Measurements from ENCODE around the gene SLAMF9.

SLAMF9 gene

GRCh38 chr1:159992161-159992560, 38.1 kb upstream of the SLAMF9 start:
- no peak overlapping the region for H3K4me3 ChIP-seq (ENCODE audit: control insufficient read depth, low read depth, low read length)
- DNase-seq (ENCODE audit: low read depth): no peak
- TF ChIP-seq, protein P1, sequence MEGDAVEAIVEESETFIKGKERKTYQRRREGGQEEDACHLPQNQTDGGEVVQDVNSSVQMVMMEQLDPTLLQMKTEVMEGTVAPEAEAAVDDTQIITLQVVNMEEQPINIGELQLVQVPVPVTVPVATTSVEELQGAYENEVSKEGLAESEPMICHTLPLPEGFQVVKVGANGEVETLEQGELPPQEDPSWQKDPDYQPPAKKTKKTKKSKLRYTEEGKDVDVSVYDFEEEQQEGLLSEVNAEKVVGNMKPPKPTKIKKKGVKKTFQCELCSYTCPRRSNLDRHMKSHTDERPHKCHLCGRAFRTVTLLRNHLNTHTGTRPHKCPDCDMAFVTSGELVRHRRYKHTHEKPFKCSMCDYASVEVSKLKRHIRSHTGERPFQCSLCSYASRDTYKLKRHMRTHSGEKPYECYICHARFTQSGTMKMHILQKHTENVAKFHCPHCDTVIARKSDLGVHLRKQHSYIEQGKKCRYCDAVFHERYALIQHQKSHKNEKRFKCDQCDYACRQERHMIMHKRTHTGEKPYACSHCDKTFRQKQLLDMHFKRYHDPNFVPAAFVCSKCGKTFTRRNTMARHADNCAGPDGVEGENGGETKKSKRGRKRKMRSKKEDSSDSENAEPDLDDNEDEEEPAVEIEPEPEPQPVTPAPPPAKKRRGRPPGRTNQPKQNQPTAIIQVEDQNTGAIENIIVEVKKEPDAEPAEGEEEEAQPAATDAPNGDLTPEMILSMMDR (conservative IDR thresholded peaks at IDR 0.05; ENCODE audit: control insufficient read depth, insufficient read depth, low read depth, low read length): no peak

DNA sequence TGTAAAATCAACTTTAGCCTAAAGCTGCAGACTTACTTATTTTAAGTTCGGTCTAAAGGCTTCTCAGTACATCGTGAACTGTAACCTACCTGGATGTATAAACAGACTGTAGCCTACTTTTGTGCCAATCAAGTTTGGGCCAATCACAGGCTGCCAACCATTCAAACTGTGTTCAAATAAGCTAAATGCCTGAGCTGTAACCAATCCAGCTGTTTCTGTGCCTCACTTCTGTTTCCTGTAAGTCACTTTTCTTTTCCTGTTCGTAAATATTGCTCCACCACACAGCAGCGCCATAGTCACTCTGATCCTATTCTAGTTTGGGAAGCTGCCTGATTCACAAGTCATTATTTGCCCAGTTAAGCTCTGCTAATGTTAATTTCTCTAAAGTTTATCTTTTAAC, 37.5 kb upstream of the SLAMF9 start:
- H3K4me3 ChIP-seq (ENCODE audit: control insufficient read depth, low read depth, low read length): no peak overlapping the region
- DNase-seq (ENCODE audit: low read depth): peak; percentile 20
- TF ChIP-seq, protein P1 (conservative IDR thresholded peaks at IDR 0.05; ENCODE audit: control insufficient read depth, insufficient read depth, low read depth, low read length): no peak

DNA sequence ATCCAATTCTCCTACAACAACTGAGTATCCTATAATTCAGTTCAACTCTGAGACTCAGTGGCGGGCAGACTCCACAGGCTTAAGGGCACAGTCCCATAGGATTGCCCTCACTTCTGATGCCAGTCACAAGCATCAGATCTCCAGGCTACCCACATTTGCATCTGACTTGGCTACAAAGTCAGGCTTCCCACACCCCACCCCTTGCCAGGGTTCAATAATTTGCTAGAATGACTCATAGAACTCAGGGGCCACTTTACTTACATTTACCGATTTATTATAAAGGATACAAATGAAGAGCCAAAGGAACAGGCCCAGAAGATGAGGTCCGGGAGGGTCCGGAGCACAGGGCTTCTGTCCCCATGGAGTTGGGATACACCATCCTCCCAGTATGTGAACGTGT, 36.0 kb upstream of the SLAMF9 start:
- H3K4me3 ChIP-seq (ENCODE audit: control insufficient read depth, low read depth, low read length): no peak overlapping the region
- TF ChIP-seq, protein P1 (conservative IDR thresholded peaks at IDR 0.05; ENCODE audit: control insufficient read depth, insufficient read depth, low read depth, low read length): no peak
- DNase-seq (ENCODE audit: low read depth): no peak

DNA sequence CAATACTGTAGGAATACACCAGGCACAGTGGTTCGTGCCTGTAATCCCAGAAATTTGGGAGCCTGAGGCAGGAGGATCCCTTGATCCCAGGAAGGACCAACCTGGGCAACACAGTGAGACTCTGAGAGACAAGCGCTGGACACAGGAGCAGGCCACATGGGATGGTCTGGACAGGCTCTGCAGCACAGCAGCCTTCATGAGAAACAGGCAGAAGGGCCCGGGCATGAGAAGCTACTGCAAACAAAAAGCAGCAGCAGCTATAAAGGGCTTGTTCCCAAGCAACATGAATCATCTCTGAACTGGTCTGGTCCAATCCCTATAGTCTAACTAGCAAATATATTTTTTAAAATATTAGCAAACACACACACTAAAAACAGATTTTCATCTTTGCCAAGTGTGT, 35.5 kb upstream of the SLAMF9 start:
- DNase-seq (ENCODE audit: low read depth): no peak
- H3K4me3 ChIP-seq (ENCODE audit: control insufficient read depth, low read depth, low read length): no peak overlapping the region
- TF ChIP-seq, protein P1 (conservative IDR thresholded peaks at IDR 0.05; ENCODE audit: control insufficient read depth, insufficient read depth, low read depth, low read length): no peak

GRCh38 chr1:159988006-159988405, 34.0 kb upstream of the SLAMF9 start:
- no peak overlapping the region for H3K4me3 ChIP-seq (ENCODE audit: control insufficient read depth, low read depth, low read length)
- DNase-seq (ENCODE audit: low read depth): no peak
- TF ChIP-seq, protein P1 (conservative IDR thresholded peaks at IDR 0.05; ENCODE audit: control insufficient read depth, insufficient read depth, low read depth, low read length): no peak

DNA sequence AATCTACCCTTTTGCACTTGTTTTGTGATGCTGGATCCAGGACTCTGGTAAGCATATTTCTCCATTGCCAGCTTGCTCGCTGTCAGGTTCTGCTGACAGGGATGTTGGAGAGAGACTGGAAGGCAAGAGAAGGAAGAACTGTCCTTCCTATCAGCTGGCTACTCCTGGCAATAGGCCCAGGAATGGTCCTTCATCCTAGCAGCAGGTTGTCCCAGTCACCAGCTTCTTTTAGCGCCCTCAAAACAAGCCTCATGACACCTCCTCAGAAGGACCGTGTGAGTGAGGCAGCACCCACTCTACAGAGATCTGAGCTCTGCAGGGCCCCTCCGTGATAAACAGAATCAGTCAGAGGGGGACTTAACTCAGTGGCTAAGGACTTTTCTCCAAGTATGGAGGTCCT, 33.1 kb upstream of the SLAMF9 start:
- no peak overlapping the region for H3K4me3 ChIP-seq (ENCODE audit: control insufficient read depth, low read depth, low read length)
- TF ChIP-seq, protein P1 (conservative IDR thresholded peaks at IDR 0.05; ENCODE audit: control insufficient read depth, insufficient read depth, low read depth, low read length): no peak
- no peak for DNase-seq (ENCODE audit: low read depth)

GRCh38 chr1:159986531-159986930, 32.5 kb upstream of the SLAMF9 start:
- TF ChIP-seq, protein P1 (conservative IDR thresholded peaks at IDR 0.05; ENCODE audit: control insufficient read depth, insufficient read depth, low read depth, low read length): no peak
- no peak for DNase-seq (ENCODE audit: low read depth)
- no peak overlapping the region for H3K4me3 ChIP-seq (ENCODE audit: control insufficient read depth, low read depth, low read length)

Data from fibroblast of mammary gland (primary cell).